ENCODE measurements around the gene CFAP77. TPM values are rescaled to one million over a fixed set of nuclear protein-coding genes. Genes with fewer than 3 reads are reported as not detected.

Gene CFAP77
- total RNA-seq, 1 donor from 2014 or later: 1.8 TPM

GRCh38 chr9:132596200-132596599, 186.2 kb downstream of the CFAP77 start:
- H3K9ac ChIP-seq: no peak overlapping the region
- no peak overlapping the region for H3K4me2 ChIP-seq
- Mint-ChIP-seq H3K36me3 (peaks cover 26% of the 10 kb centered on the region), H3K4me1 (peaks cover 64% of the 10 kb centered on the region), H3K9me3 (no peaks in the 10 kb centered on the region), H3K27ac (no peak overlapping the region), H3K27me3 (ENCODE audit: insufficient read depth, low read depth) (peaks cover 14% of the 10 kb centered on the region), H3K4me3 (peak overlapping the region; percentile 19)
- peaks cover 24% of the 10 kb centered on the region for H3K27me3 ChIP-seq
- TF ChIP-seq EZH2 (IDR thresholded peaks at IDR 0.05) (no peak), CTCF (IDR thresholded peaks at IDR 0.05) (no peak), EZH2phosphoT487 (IDR thresholded peaks at IDR 0.05) (no peak)
- no peaks in the 10 kb centered on the region for H3K9me3 ChIP-seq (ENCODE audit: low read depth)
- H2AFZ ChIP-seq (replicated peaks): no peak overlapping the region
- H3K79me2 ChIP-seq (ENCODE audit: low read depth): no peaks in the 10 kb centered on the region
- peaks cover 60% of the 10 kb centered on the region for H4K20me1 ChIP-seq (ENCODE audit: low read depth)
- peaks cover 27% of the 10 kb centered on the region for H3F3A ChIP-seq (ENCODE audit: low read depth)
- H3K4me1 ChIP-seq: peaks cover 57% of the 10 kb centered on the region
- H3K36me3 ChIP-seq: no peaks in the 10 kb centered on the region
- no peak for DNase-seq (ENCODE audit: low spot score)
- H3K27ac ChIP-seq: no peak overlapping the region
- H3K4me3 ChIP-seq: no peak overlapping the region

GRCh38 chr9:132597073-132597775, 187.2 kb downstream of the CFAP77 start:
- peaks cover 17% of the 10 kb centered on the region for H3F3A ChIP-seq (ENCODE audit: low read depth)
- no peak overlapping the region for H3K9ac ChIP-seq
- Mint-ChIP-seq H3K36me3 (peaks cover 26% of the 10 kb centered on the region), H3K4me3 (no peak overlapping the region), H3K27ac (no peak overlapping the region), H3K27me3 (ENCODE audit: insufficient read depth, low read depth) (peaks cover 13% of the 10 kb centered on the region), H3K4me1 (peaks cover 56% of the 10 kb centered on the region), H3K9me3 (no peaks in the 10 kb centered on the region)
- H2AFZ ChIP-seq (replicated peaks): no peak overlapping the region
- H3K4me2 ChIP-seq: no peak overlapping the region
- no peaks in the 10 kb centered on the region for H3K9me3 ChIP-seq (ENCODE audit: low read depth)
- no peaks in the 10 kb centered on the region for H3K36me3 ChIP-seq
- H4K20me1 ChIP-seq (ENCODE audit: low read depth): peaks cover 50% of the 10 kb centered on the region
- peaks cover 14% of the 10 kb centered on the region for H3K27me3 ChIP-seq
- H3K4me1 ChIP-seq: peaks cover 46% of the 10 kb centered on the region
- no peak for DNase-seq (ENCODE audit: low spot score)
- no peaks in the 10 kb centered on the region for H3K79me2 ChIP-seq (ENCODE audit: low read depth)
- TF ChIP-seq EZH2phosphoT487 (IDR thresholded peaks at IDR 0.05) (no peak), CTCF (IDR thresholded peaks at IDR 0.05) (no peak), EZH2 (IDR thresholded peaks at IDR 0.05) (no peak)
- no peak overlapping the region for H3K27ac ChIP-seq
- H3K4me3 ChIP-seq: no peak overlapping the region

- no peak overlapping the region for H2AFZ ChIP-seq (replicated peaks)
- no peak overlapping the region for H3K27ac Mint-ChIP-seq
- no peak overlapping the region for H3K4me3 Mint-ChIP-seq
- H3K9me3 Mint-ChIP-seq: no peaks in the 10 kb centered on the region
- peaks cover 28% of the 10 kb centered on the region for H4K20me1 ChIP-seq (ENCODE audit: low read depth)
- no peak for DNase-seq (ENCODE audit: low spot score)
- peaks cover 26% of the 10 kb centered on the region for H3K4me1 ChIP-seq
- H3K36me3 ChIP-seq: no peaks in the 10 kb centered on the region
- peaks cover 16% of the 10 kb centered on the region for H3K27me3 Mint-ChIP-seq (ENCODE audit: insufficient read depth, low read depth)
- no peak overlapping the region for H3K27ac ChIP-seq
- H3K9me3 ChIP-seq (ENCODE audit: low read depth): no peaks in the 10 kb centered on the region
- H3K36me3 Mint-ChIP-seq: peaks cover 37% of the 10 kb centered on the region
- H3F3A ChIP-seq (ENCODE audit: low read depth): peaks cover 12% of the 10 kb centered on the region
- no peaks in the 10 kb centered on the region for H3K79me2 ChIP-seq (ENCODE audit: low read depth)
- no peaks in the 10 kb centered on the region for H3K27me3 ChIP-seq
- TF ChIP-seq EZH2 (IDR thresholded peaks at IDR 0.05): no peak
- TF ChIP-seq EZH2phosphoT487 (IDR thresholded peaks at IDR 0.05): no peak
- no peak for TF ChIP-seq CTCF (IDR thresholded peaks at IDR 0.05)
- peaks cover 43% of the 10 kb centered on the region for H3K4me1 Mint-ChIP-seq
- H3K4me3 ChIP-seq: no peak overlapping the region
- no peak overlapping the region for H3K9ac ChIP-seq
- H3K4me2 ChIP-seq: no peak overlapping the region
Measured at GRCh38 chr9:132600326-132600984, 190.4 kb downstream of the CFAP77 start.

Measured in neural progenitor cell (in vitro differentiated cells).